GM18519 (cell line): Measurements from ENCODE around the gene BCKDK.

ENCODE experiments used
- ATAC-seq: cut with Tn5 transposase; IDR thresholded peaks from one replicate; pipeline ENCODE4 v1.9.1; 2021; ENCODE audit warnings: mild to moderate bottlenecking, moderate library complexity; ENCODE audit not compliant: unreplicated experiment, low FRiP score

BCKDK gene

DNA sequence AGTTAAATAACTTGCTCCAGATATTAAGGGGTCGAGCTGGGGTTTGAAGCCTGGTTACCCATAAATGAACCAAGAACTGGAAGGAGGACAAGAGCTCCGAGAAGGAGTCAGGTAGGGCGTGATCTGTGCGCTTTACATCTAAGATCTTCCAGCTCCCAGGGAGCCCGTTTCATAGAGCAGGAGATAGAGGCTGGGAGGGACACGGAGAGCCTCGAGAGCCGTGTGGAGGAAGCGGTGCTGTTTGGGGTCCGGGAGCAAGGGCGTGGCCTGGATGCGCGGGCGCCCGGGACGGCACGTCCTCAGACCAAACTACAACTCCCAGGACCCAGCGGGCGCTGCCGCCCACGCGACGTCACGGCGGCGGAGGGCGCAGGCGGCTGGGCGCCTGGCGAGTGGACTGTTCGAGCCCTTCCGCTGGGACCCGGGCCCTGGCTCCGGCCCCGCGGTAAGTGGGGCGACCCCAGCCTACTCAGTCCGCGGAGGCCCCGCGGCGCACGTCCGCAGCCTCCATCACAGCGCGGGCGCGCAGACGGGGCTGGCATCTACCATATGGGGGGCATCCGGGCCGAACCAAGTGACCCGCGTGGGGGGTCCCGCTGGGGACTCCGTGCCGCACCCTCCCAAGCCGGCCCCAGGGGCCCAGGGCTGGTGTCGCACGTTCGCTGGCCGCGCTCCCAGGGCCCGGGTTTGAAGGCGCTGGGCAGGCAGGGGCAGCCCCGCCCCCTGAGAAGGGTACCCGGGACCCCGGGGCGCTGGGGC is at the start of gene BCKDK:
TSS of gene BCKDK (plus strand) at position 352 of the 759 bp plus-strand sequence. CDS start 838 bp downstream, outside the sequence.
- no peak for ATAC-seq

DNA sequence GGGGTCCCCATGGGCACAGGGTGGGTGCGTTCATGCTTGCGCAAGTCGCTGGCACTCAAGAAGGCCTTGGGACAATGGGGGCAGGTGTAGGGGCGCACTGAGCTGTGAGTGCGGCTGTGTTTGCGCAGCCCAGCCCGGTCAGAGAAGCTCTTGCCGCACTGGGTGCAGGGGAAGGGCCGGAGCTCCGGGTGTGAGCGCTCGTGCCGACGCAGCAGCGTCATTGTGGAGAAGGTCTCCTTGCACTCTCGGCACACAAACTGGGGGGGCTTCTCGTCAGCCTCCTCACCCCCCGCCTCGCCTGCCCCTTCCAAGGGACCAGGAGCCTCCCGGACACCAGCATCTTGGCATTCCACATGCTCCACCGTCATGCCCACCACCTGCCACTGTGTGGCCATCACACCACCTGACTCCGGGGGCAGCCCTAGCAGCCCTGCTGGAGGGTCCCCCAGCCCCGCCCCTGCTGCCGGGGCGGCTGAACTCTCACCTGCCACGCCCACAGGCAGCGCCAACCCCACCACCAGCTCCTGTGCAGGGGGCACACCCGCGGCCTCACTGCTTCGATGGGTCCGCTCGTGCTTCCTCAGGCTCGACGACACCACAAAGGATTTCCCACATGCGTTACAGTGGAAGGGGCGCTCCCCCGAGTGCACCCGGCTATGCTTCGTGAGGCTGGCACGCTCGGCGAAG is 46.9 kb upstream of the BCKDK start:
- ATAC-seq: no peak

DNA sequence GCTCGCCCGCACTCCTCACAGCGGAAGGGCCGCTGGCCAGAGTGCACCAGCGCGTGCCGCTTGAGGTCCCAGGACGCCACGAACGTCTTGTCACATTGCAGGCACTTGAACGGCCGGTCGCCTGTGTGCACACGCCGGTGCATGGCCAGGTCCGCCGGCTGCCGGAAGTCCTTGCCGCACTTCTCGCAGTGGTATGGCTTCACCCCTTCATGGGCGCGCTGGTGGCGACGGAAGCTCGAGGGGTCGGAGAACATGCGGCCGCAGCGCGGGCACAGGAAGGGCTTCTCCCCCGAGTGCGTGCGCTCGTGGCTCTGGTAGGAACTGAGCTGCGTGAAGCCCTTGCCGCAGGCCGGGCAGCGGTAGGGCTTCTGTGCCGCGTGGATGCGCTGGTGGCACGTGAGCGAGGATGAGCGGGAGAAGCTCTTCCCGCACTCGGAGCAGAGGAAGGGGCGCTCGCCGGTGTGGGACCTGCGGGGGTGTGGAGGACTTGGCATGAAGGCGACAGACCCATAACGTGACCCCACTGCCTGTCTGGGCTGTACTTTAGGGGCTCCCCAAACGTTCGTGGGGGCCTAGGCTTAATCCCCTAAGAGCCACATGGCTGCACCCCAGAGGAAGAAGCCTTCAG is 46.3 kb upstream of the BCKDK start:
- ATAC-seq: no peak

DNA sequence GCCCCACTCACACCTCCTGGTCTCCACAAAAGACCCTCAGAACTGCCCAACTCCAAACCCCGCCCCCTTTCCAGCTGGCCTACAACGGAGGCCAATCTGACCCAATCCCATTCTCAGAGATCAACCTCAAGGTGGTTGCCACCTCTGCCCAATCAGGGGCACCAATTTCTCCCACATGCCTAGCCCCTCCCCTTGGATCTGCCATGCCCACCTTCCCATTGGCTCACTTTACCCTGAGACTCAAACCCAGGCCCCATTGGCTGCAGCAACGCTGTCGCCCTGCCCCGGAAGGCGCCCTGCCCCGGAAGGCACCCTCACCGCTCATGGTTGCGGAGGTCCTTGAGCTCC is 44.7 kb upstream of the BCKDK start:
- ATAC-seq: no peak

DNA sequence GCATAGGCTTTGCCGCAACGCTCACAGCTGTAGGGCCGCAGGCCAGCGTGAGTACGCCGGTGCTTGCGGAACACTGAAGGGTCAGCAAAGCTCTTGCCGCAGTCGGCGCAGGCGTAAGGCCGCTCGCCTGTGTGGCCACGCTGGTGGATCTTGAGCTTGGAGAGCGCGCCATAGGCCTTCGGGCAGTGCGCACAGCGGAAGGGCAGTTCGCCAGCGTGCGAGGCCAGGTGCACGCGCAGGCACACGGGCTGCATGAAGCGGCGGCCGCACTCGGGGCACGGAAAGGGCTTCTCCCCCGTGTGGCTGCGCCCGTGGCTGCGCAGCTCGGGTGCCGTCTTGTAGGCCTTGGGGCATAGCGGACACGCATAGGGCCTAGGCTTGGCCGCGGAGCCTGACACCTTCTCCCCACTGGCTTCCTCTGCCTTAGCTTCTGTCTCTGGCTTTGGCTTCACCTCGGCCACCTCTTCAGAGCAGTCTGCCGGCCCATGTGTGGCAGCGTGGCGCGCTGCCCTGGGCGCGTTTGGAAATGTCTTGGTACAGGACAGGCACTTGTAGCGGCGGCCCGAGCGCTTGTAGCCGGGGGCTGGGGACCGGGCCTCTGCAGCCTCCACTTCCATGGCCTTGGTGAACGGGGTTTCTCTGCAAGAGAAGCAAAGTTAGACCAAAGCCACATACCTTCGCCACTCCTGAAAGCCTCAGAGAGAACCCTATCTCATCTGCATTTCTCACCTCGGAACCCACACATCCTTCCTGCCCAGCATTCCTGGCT is 44.2 kb upstream of the BCKDK start:
- ATAC-seq: no peak

DNA sequence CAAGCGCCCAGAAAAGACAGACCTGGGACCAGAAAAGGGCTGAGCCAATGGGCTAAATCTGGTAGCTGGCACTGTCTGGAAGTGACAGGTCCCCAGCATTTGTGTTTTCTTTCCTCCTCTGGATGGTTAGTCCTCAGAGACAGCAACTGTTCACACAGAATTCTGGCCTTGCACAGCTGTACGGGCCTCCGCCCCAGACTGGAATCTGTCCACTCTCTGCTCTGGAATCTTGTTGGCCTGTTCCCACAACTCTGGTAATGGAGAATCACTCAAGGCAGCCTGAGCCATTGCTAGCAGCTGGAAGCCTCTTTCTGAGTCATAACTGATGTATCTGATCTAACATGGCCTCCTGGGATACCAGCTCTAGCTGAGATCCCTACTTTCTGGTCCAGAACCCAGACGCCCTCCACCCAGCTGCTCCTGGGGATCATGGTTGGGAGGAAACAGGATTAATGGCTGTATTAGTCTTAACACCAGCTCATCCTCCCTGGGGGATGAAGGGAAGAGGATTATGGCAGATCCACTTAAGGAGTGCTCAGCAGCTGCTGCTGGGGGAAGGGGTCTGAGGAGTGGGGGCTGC is 43.2 kb upstream of the BCKDK start:
- no peak for ATAC-seq

DNA sequence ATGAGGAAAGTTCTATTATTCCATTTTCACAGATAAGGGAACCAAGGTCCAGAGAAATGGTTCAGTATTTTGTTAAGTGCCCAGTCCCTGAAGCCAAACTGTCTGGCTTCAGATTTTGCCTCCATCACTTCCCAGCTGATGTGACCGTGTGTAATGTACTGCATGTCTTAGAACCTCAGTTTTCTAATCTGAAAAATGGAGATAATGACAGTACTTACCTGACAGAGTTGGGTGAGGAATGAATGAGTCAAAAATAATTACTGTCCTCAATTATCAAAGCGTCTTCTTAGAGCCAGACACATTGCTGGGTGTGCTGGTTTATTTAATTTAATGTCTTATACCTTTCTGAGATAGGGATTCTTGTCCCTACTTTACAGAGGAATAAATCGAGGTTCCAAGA is 40.8 kb upstream of the BCKDK start:
- ATAC-seq: no peak

DNA sequence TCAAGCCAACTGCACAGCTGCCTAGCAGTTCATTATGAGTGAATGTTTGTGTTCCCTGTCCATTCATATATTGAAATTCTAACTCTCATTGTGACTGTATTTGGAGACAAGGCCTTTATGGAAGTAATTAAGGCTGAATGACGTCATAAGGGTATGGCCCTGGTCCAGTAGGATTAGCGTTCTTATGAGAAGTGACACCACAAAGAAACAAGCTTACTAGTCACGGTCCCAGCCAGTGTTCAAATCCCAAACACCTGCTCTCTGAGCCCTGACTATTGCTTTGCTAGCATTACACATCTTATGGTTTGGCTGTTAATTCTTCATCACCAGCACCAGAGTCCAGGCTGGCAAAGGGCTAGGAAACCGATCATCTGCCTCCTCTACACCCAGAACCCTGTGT is 36.3 kb upstream of the BCKDK start:
- no peak for ATAC-seq

DNA sequence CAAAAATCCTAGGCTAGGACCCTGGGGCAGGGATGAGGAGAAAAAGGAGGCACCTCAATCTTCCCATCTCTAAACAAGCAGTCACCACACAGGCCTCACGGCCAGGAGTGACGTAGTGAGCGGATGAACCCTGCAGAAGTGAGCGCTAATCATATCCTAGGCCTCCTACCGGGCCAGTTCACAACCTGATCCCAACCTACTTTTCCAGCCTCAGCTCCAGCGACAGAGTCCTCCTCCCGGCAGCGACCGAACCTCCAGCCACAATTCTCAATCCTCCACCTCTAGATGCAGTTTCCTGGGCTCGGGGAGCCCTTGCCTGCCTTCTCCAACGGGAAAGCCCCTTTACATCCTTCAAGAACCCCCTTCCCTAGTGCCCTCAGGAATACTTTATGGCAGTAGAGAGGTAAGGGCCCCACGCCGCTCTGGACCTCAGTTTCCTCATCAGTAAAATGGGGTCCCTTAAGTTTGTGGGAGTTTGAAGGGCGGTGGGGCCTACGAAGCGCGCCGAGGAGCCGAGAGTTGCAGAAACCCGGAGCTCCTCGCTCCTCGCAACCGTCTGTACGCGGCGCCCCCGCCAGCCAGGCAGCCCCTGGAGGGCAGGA is 35.5 kb upstream of the BCKDK start:
- ATAC-seq: no peak

DNA sequence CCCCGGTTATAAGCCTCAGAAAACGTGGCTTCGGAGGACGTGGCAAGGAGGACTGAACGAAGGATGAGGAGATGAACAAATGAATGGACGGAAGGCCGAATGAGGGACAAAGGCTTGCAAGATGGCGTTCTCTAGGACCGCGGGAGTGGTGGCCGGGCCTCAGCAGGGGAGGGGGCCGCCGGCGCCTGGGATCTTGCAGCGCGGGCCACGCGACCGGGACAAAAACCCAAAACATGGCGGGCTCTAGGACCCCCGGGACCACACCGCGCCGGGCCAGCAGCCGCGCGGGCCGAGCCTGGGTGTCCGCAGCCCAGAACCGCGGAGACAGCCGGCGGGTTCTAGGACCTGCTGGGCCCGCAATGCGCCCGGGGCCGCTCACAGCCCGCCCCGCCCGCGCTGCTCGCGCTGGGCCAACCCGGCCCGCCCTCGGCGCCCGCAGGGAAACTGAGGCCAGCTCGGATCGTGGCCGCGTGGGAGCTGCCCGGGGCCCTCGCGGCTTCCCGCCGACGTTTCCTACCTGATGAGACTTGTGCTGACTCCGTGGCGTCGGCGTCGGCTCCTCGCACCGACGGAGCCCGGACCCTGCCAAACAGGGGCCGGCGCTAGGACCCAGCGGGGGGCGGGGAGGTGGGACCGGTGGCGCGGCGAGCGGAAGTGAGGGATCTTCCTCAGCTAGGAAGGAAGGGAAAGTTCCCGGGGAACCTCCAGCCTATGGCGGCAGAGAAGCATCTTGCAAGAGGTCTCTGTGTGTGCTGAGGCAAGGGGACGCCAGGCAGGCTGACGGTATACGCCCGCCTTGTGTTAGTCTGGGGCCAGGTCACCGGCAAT is 34.8 kb upstream of the BCKDK start:
- ATAC-seq: peak; percentile 36

DNA sequence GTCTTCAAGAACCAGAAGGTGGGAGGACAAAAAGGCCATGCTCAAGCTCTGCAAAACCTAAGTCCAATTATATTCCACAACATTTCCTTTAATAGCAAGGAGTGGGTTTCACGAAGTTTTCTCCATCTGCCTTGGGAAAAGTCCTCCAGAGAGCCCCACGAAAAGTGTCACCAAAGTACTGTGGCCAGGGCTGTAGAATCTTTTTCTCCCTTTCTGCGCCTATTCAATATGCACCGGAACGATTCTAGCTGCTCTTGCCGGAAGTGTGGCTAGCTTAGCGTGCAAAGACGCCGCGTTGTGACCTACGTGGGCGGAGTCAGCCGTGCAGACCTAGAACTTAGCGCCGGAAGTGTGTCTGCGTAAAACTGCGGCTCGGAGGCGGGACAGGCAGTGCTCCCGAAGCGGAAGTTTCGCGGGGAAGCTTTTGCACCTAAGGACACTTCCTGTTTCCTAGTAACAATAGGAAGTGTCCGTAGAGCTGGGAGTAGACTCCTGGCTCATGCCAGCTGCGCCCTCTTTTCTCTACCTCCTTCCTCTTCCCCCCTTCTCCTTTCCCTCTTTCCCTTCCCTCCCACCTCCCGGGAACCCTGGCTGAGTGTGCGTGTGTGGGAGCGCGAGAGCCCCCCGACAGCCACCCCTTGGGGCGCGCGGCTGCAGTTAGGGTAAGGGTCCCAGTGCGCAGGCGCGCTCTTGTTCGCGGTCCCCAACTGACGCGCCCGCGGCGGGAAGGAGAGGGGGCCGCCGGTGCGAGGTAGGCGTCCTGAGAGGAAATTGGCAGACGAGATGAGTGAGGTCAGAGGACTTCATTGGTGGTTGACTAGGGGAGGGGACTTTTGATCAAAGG is 34.0 kb upstream of the BCKDK start, which contains the start of the genes ZNF646 and ZNF668:
TSS of gene ZNF646 (plus strand) at position 453 of the 844 bp plus-strand sequence. CDS start 1,903 bp downstream, outside the sequence.
TSS of gene ZNF668 (minus strand) at position 271 of the 844 bp plus-strand sequence. CDS start 9,781 bp downstream, outside the sequence.
- ATAC-seq: peak; percentile 46

DNA sequence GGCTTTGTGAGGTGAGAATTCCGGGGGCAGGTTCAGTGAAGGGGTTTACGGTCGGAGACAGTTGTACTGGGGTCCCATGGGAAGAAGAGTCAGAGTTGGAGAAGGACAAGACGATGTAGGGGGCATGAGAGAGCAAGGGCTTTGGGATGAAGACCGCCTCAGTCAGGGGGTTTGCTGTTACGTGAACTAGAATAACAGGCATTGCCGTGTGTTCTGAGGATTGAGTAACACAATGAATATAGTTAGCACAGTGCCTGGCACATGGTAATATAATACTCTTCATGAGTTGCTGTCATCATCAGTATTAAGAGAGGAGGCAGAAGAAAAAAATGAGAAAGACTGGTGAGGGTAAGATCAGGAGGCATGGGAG is 33.4 kb upstream of the BCKDK start:
- ATAC-seq: no peak

DNA sequence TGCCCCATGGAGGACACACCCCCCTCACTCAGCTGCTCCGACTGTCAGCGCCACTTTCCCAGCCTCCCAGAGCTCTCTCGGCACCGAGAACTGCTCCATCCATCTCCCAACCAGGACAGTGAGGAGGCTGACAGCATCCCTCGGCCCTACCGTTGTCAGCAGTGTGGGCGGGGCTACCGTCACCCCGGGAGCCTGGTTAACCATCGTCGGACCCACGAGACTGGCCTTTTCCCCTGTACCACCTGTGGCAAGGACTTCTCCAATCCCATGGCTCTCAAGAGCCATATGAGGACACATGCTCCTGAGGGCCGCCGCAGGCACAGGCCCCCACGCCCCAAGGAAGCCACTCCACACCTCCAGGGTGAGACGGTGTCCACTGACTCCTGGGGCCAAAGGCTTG is 31.9 kb upstream of the BCKDK start:
- no peak for ATAC-seq

DNA sequence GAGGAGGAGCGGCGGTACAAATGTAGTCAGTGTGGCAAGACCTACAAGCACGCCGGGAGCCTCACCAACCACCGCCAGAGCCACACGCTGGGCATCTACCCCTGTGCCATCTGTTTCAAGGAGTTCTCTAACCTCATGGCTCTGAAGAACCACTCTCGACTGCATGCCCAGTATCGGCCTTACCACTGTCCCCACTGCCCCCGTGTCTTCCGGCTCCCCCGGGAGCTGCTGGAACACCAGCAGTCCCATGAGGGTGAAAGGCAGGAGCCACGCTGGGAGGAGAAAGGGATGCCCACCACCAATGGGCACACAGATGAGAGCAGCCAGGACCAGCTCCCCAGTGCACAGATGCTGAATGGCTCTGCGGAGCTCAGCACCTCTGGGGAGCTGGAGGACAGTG is 31.2 kb upstream of the BCKDK start:
- ATAC-seq: no peak

DNA sequence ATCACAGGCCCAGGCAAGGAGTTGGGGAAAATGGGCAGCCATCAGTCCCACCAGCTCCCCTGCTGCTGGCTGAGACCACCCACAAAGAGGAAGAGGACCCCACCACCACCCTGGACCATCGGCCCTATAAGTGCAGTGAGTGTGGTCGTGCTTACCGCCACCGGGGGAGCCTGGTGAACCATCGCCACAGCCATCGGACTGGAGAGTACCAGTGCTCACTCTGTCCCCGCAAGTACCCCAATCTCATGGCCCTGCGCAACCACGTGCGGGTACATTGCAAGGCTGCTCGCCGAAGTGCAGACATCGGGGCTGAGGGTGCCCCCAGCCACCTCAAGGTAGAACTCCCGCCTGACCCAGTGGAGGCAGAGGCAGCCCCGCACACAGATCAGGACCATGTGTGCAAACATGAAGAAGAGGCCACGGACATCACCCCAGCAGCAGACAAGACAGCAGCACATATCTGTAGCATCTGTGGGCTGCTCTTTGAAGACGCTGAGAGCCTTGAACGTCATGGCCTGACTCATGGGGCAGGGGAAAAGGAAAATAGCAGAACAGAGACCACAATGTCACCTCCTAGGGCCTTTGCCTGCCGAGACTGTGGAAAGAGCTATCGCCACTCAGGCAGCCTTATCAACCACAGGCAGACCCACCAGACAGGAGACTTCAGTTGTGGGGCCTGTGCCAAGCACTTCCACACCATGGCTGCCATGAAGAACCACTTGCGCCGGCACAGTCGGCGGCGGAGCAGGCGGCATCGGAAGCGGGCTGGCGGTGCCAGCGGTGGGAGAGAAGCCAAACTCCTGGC is 30.4 kb upstream of the BCKDK start:
- ATAC-seq: no peak

DNA sequence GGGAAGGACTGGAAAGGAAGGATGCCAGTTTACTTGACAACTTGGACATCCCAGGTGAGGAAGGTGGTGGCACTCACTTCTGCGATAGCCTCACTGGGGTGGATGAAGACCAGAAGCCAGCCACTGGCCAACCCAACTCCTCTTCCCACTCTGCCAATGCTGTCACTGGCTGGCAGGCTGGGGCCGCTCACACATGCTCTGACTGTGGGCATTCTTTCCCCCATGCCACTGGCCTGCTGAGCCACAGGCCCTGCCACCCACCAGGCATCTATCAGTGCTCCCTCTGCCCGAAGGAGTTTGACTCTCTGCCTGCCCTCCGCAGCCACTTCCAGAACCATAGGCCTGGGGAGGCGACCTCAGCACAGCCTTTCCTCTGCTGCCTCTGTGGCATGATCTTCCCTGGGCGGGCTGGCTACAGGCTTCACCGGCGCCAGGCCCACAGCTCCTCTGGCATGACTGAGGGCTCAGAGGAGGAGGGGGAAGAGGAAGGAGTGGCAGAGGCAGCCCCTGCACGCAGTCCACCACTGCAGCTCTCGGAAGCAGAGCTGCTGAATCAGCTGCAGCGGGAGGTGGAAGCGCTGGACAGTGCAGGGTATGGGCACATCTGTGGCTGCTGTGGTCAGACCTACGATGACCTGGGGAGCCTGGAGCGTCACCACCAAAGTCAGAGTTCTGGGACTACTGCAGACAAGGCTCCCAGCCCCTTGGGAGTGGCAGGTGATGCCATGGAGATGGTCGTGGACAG is 29.4 kb upstream of the BCKDK start:
- no peak for ATAC-seq
